GM12872 (cell line): ENCODE data around the gene PC.

Experiments used
- CTCF ChIP-seq: IDR thresholded peaks from 3 replicates; pipeline ENCODE4 v1.5.1; 2011; ENCODE audit warnings: low read depth, mild to moderate bottlenecking, low read length, moderate library complexity; ENCODE audit not compliant: insufficient read depth

PC gene

GRCh38 chr11:66956689-66957290 is 1.4 kb downstream of the PC start:
- TF ChIP-seq CTCF: no peak

- TF ChIP-seq CTCF: no peak
Measured at GRCh38 chr11:66953081-66953833, 4.9 kb downstream of the PC start.

- TF ChIP-seq CTCF: no peak
Measured at GRCh38 chr11:66951927-66952337, 6.3 kb downstream of the PC start.

GRCh38 chr11:66951135-66951534 is 7.0 kb downstream of the PC start:
- no peak for TF ChIP-seq CTCF

GRCh38 chr11:66950112-66950535 is 8.1 kb downstream of the PC start:
- TF ChIP-seq CTCF: no peak

- no peak for TF ChIP-seq CTCF
Measured at GRCh38 chr11:66938582-66939135, 19.5 kb downstream of the PC start.

- no peak for TF ChIP-seq CTCF
Measured at GRCh38 chr11:66937193-66937733, 20.9 kb downstream of the PC start.
